Endothelial cell of umbilical vein (primary cell): Measurements from ENCODE around the gene PITPNM1. TPM values are rescaled to one million over a fixed set of nuclear protein-coding genes. Genes with fewer than 3 reads are reported as not detected.

ENCODE experiments used
- BruUV-seq: library from RNA; stranded (reverse); fragments of 400-500 nt; replicated peaks from 2 replicates; lab custom pipeline; 2021; lab: Mats Ljungman, UMichigan
- CTCF ChIA-PET: fragments of 300-600, 350-600 bp; sonication (Branson Sonifier 250); formaldehyde crosslinking; loops from one replicate; lab custom pipeline; 2021; ENCODE audit warnings: antibody characterized with exemption, inconsistent platforms; lab: Charles Lee
- POLR2A ChIA-PET: fragments of 300-600, 350-600 bp; sonication (Branson Sonifier 250); formaldehyde crosslinking; loops from one replicate; lab custom pipeline; 2021; ENCODE audit warnings: antibody characterized with exemption, inconsistent platforms; lab: Charles Lee
- DNase-seq: peaks from one replicate; pipeline ENCODE4 v3.0.0-alpha.2; 2011; ENCODE audit warnings: low read depth, low spot score
- FAIRE-seq: peaks from 2 replicates; lab custom pipeline; 2011; peaks lifted over from hg19 to GRCh38; lab: Jason Lieb, UNC
- H2AFZ ChIP-seq: 2 replicates; pipeline ENCODE4 v1.6.0; 2012; ENCODE audit warnings: low read depth, low read length, control low read depth, inconsistent platforms
- H3K27ac ChIP-seq: 2 replicates; pipeline ENCODE4 v1.5.1; 2011; ENCODE audit warnings: low read depth, mild to moderate bottlenecking, control low read depth, low read length, moderate library complexity; ENCODE audit not compliant: insufficient read depth
- H3K27me3 ChIP-seq, 2 experiments: 2 replicates each; pipeline versions ENCODE4 v1.6.0 to v1.6.1; 2011; ENCODE audit warnings: low read length in 2 of 2, mixed read lengths in 1 of 2; ENCODE audit not compliant: control insufficient read depth in 2 of 2, insufficient read depth in 2 of 2
- H3K36me3 ChIP-seq, 2 experiments: 2 replicates in 1 of 2; 3 replicates in 1 of 2; pipeline ENCODE4 v1.5.1; 2011; ENCODE audit warnings: low read length in 2 of 2, mild to moderate bottlenecking in 1 of 2, moderate library complexity in 1 of 2; ENCODE audit not compliant: control insufficient read depth in 2 of 2, insufficient read depth in 2 of 2; ENCODE audit errors: extremely low read depth in 1 of 2
- H3K4me1 ChIP-seq: 3 replicates; pipeline ENCODE4 v1.5.1; 2011; ENCODE audit warnings: mild to moderate bottlenecking, low read length; ENCODE audit not compliant: control insufficient read depth, insufficient read depth; ENCODE audit errors: extremely low read depth
- H3K4me2 ChIP-seq: 2 replicates; pipeline ENCODE4 v1.6.1; 2011; ENCODE audit warnings: low read length, control low read depth, mixed read lengths; ENCODE audit not compliant: insufficient read depth
- H3K4me3 ChIP-seq, 3 experiments: fragments of 200-600 bp in 1 of 3; sonication (generic), shearing (Covaris generic) in 1 of 3; replicated peaks in 1 of 3; 2 replicates each; pipeline ENCODE4 v1.5.1; 2011 to 2016; ENCODE audit warnings: control low read depth in 3 of 3, low read length in 3 of 3, mild to moderate bottlenecking in 2 of 3, inconsistent platforms in 1 of 3, low read depth in 1 of 3, moderate library complexity in 1 of 3; ENCODE audit not compliant: insufficient read depth in 1 of 3
- H3K79me2 ChIP-seq: 2 replicates; pipeline ENCODE4 v1.6.0; 2012; ENCODE audit warnings: low read length, inconsistent platforms; ENCODE audit not compliant: control insufficient read depth, insufficient read depth
- H3K9ac ChIP-seq: replicated peaks from 2 replicates; pipeline ENCODE3; 2011; ENCODE audit warnings: low read length, control low read depth; ENCODE audit not compliant: insufficient read depth; ENCODE audit errors: extremely low read depth
- H3K9me1 ChIP-seq: replicated peaks from 3 replicates; pipeline ENCODE4 v1.6.0; 2011; ENCODE audit warnings: mild to moderate bottlenecking, low read length; ENCODE audit not compliant: control insufficient read depth, insufficient read depth; ENCODE audit errors: extremely low read depth
- H3K9me3 ChIP-seq: replicated peaks from 2 replicates; pipeline ENCODE4 v1.5.1; 2012; ENCODE audit warnings: low read length, inconsistent platforms; ENCODE audit not compliant: control insufficient read depth, insufficient read depth
- H4K20me1 ChIP-seq: replicated peaks from 2 replicates; pipeline ENCODE3; 2011; ENCODE audit warnings: mild to moderate bottlenecking, low read length; ENCODE audit not compliant: control insufficient read depth, insufficient read depth; ENCODE audit errors: extremely low read depth
- EZH2 ChIP-seq: IDR thresholded peaks from 2 replicates; pipeline ENCODE4 v1.6.1; 2012; ENCODE audit warnings: borderline replicate concordance, low read depth, mild to moderate bottlenecking, moderate library complexity, low read length, inconsistent platforms; ENCODE audit not compliant: severe bottlenecking
- FOS ChIP-seq: IDR thresholded peaks from 2 replicates; pipeline ENCODE4 v1.6.1; 2011; ENCODE audit warnings: mild to moderate bottlenecking, low read length, moderate library complexity, borderline replicate concordance; ENCODE audit not compliant: insufficient read depth
- GATA2 ChIP-seq: IDR thresholded peaks from 2 replicates; pipeline ENCODE4 v1.7.0; 2011; ENCODE audit warnings: low read depth, mild to moderate bottlenecking, moderate library complexity, mixed read lengths, low read length; ENCODE audit not compliant: insufficient read length, insufficient read depth
- JUN ChIP-seq: IDR thresholded peaks from 2 replicates; pipeline ENCODE4 v1.6.1; 2011; ENCODE audit warnings: borderline replicate concordance, low read depth; ENCODE audit not compliant: insufficient read length, insufficient read depth
- MYC ChIP-seq: IDR thresholded peaks from one replicate; pipeline ENCODE4 v1.6.1; 2011; ENCODE audit warnings: mild to moderate bottlenecking, low read depth, low read length
- POLR2A ChIP-seq: IDR thresholded peaks from 2 replicates; pipeline ENCODE4 v1.6.1; 2012; ENCODE audit warnings: low read depth, mild to moderate bottlenecking, control low read depth, low read length
- POLR2AphosphoS5 ChIP-seq: IDR thresholded peaks from 2 replicates; pipeline ENCODE4 v1.6.1; 2012; ENCODE audit warnings: low read depth, mild to moderate bottlenecking, control low read depth, low read length, moderate library complexity; ENCODE audit not compliant: insufficient read depth
- dilution Hi-C: fragments of 300-500 bp; cut with MboI; formaldehyde crosslinking; loops from one replicate; pipeline ENCODE4 v1.15.0; 2019; ENCODE audit warnings: low sequenced_read_pairs; ENCODE audit not compliant: extremely low pct_ligation_motif_present
- intact Hi-C: fragments of 100-400 bp; cut with micrococcal nuclease; formaldehyde crosslinking; loops from one replicate; pipeline ENCODE4 v1.10.0; 2022
- polyA plus RNA-seq, 4 experiments: library from polyadenylated mRNA; depleted of rRNA in 3 of 4; stranded (reverse) in 3 of 4; unstranded in 1 of 4; fragments of >200 nt; gene quantifications; 2 replicates each; pipeline versions ENCODE4 v1.2.1 to v1.2.3, GENCODE V29; 2011 to 2012; ENCODE audit warnings: missing spikeins in 1 of 4
- total RNA-seq: library from RNA; stranded (reverse); gene quantifications from 2 replicates; pipeline ENCODE4 v1.2.3, GENCODE V29; 2021
- TF ChIP-seq, protein P1 (sequence below): IDR thresholded peaks from 2 replicates; pipeline ENCODE4 v1.6.1; 2011; ENCODE audit not compliant: insufficient read depth, insufficient read length
- TF ChIP-seq, protein P2 (sequence below), 2 donors: IDR thresholded peaks; 1 replicate in 1 of 2; 2 replicates in 1 of 2; pipeline ENCODE4 v1.5.1; 2011; ENCODE audit warnings: low read length in 2 of 2, mild to moderate bottlenecking in 2 of 2, moderate library complexity in 2 of 2, control low read depth in 1 of 2, inconsistent platforms in 1 of 2, low read depth in 1 of 2; ENCODE audit not compliant: insufficient read depth in 1 of 2; ENCODE audit errors: extremely low read depth in 1 of 2

PITPNM1 gene
- total and polyA plus RNA-seq, 2 donors (not counting 3 experiments of a cell fraction or from before 2014, with no cell fraction given) = 16.5 to 26.4 TPM

DNA sequence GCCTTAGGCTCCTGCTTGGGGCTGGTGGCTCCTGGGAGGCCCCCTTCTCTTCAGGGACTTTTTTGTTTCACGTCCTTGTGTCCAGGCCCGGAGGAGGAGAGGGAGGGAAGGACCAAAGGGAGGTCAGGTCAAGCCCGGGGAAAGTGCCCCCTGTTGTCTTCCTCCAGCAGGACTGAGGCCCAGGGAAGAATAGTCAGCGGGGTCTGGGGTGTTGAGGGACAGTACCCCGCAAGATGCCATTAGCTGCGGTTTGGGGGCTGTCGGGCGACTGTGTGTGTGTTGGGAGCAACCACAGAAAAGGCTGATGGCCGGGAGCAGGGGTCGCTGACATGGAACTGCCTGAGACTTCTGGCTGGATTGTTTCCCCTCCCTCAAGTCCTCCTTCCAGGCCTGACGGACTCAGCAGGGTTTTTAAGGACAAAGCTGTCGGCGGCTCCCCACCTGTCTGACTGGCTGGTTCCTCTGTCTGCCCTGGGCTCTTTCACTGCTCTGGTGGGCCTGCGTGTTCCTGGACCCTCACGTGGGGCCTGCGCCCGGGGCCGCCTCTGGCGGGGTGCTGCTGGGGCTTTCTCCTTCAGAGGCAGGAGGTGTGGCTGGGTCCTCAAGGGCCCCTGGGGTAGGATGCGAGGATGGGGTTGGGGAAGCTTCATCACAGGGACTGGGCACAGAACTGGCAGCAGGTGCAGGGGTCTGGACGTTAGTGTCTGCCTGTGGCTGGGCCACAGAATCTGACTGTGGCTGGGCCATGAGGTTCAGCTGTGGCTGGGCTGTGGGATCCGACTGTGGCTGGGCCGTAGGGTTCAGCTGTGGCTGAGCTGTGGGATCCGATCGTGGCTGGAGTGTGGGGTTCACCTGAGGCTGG is 54.1 kb downstream of the PITPNM1 start:
- no peaks in the 10 kb centered on the region for H3K27me3 ChIP-seq
- no peak for TF ChIP-seq POLR2A
- TF ChIP-seq GATA2 = no peak
- TF ChIP-seq, protein P1, sequence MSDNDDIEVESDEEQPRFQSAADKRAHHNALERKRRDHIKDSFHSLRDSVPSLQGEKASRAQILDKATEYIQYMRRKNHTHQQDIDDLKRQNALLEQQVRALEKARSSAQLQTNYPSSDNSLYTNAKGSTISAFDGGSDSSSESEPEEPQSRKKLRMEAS = no peak
- TF ChIP-seq POLR2AphosphoS5 = no peak
- TF ChIP-seq FOS = no peak
- TF ChIP-seq EZH2 = no peak
- no peak for TF ChIP-seq JUN
- TF ChIP-seq, protein P2, sequence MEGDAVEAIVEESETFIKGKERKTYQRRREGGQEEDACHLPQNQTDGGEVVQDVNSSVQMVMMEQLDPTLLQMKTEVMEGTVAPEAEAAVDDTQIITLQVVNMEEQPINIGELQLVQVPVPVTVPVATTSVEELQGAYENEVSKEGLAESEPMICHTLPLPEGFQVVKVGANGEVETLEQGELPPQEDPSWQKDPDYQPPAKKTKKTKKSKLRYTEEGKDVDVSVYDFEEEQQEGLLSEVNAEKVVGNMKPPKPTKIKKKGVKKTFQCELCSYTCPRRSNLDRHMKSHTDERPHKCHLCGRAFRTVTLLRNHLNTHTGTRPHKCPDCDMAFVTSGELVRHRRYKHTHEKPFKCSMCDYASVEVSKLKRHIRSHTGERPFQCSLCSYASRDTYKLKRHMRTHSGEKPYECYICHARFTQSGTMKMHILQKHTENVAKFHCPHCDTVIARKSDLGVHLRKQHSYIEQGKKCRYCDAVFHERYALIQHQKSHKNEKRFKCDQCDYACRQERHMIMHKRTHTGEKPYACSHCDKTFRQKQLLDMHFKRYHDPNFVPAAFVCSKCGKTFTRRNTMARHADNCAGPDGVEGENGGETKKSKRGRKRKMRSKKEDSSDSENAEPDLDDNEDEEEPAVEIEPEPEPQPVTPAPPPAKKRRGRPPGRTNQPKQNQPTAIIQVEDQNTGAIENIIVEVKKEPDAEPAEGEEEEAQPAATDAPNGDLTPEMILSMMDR (IDR thresholded peaks at IDR 0.05; ENCODE audit: extremely low read depth in 1 of 2, insufficient read depth in 1 of 2, low read depth in 1 of 2, low read length in 2 of 2) = no peak
- no peak for TF ChIP-seq MYC
- dilution Hi-C loops = no loop called here

More for the DNA sequence above, 54.1 kb downstream of the PITPNM1 start:
- FAIRE-seq = no peak
- BruUV-seq = no TSS peak
- no peaks in the 10 kb centered on the region for H3K9me1 ChIP-seq
- DNase-seq = no peak
- H3K9me3 ChIP-seq = no peaks in the 10 kb centered on the region
- H3K4me2 ChIP-seq = no peak overlapping the region
- no peak overlapping the region for H3K4me3 ChIP-seq
- H3K4me1 ChIP-seq = peaks cover 7% of the 10 kb centered on the region
- ChIA-PET POLR2A (interaction anchor here (1.5 kb wide), 1 partner anchor 10 kb away, joined by 4 read pairs; no protein-coding TSS in a partner anchor), CTCF (interaction anchor here (0.8 to 1.4 kb wide), 9 partner anchors 8 to 208 kb away, joined by 3 to 10 read pairs (median 4); partner anchors contain the start of genes AIP, CORO1B, PPP1CA and RAD9A)
- H3K79me2 ChIP-seq = no peaks in the 10 kb centered on the region
- intact Hi-C loops = no loop called here
- H3K9ac ChIP-seq = no peak overlapping the region
- H3K36me3 ChIP-seq = no peaks in the 10 kb centered on the region
- no peaks in the 10 kb centered on the region for H4K20me1 ChIP-seq
- no peak overlapping the region for H2AFZ ChIP-seq
- no peak overlapping the region for H3K27ac ChIP-seq
